Endothelial cell of umbilical vein (primary cell): ENCODE measurements around the gene SPRY1. TPM values are rescaled to one million over a fixed set of nuclear protein-coding genes. Genes with fewer than 3 reads are reported as not detected.

Experiments
- BruUV-seq: library from RNA; stranded (reverse); fragments of 400-500 nt; replicated peaks from 2 replicates; lab custom pipeline; 2021; lab: Mats Ljungman, UMichigan
- CTCF ChIA-PET: fragments of 300-600, 350-600 bp; sonication (Branson Sonifier 250); formaldehyde crosslinking; loops from one replicate; lab custom pipeline; 2021; ENCODE audit warnings: antibody characterized with exemption, inconsistent platforms; lab: Charles Lee
- POLR2A ChIA-PET: fragments of 300-600, 350-600 bp; sonication (Branson Sonifier 250); formaldehyde crosslinking; loops from one replicate; lab custom pipeline; 2021; ENCODE audit warnings: antibody characterized with exemption, inconsistent platforms; lab: Charles Lee
- DNase-seq: peaks from one replicate; pipeline ENCODE4 v3.0.0-alpha.2; 2011; ENCODE audit warnings: low read depth, low spot score
- FAIRE-seq: peaks from 2 replicates; lab custom pipeline; 2011; peaks lifted over from hg19 to GRCh38; lab: Jason Lieb, UNC
- H2AFZ ChIP-seq: 2 replicates; pipeline ENCODE4 v1.6.0; 2012; ENCODE audit warnings: low read depth, low read length, control low read depth, inconsistent platforms
- H3K27ac ChIP-seq: 2 replicates; pipeline ENCODE4 v1.5.1; 2011; ENCODE audit warnings: low read depth, mild to moderate bottlenecking, control low read depth, low read length, moderate library complexity; ENCODE audit not compliant: insufficient read depth
- H3K27me3 ChIP-seq, 2 experiments: 2 replicates each; pipeline versions ENCODE4 v1.6.0 to v1.6.1; 2011; ENCODE audit warnings: low read length in 2 of 2, mixed read lengths in 1 of 2; ENCODE audit not compliant: control insufficient read depth in 2 of 2, insufficient read depth in 2 of 2
- H3K36me3 ChIP-seq, 2 experiments: 2 replicates in 1 of 2; 3 replicates in 1 of 2; pipeline ENCODE4 v1.5.1; 2011; ENCODE audit warnings: low read length in 2 of 2, mild to moderate bottlenecking in 1 of 2, moderate library complexity in 1 of 2; ENCODE audit not compliant: control insufficient read depth in 2 of 2, insufficient read depth in 2 of 2; ENCODE audit errors: extremely low read depth in 1 of 2
- H3K4me1 ChIP-seq: 3 replicates; pipeline ENCODE4 v1.5.1; 2011; ENCODE audit warnings: mild to moderate bottlenecking, low read length; ENCODE audit not compliant: control insufficient read depth, insufficient read depth; ENCODE audit errors: extremely low read depth
- H3K4me2 ChIP-seq: 2 replicates; pipeline ENCODE4 v1.6.1; 2011; ENCODE audit warnings: low read length, control low read depth, mixed read lengths; ENCODE audit not compliant: insufficient read depth
- H3K4me3 ChIP-seq, 3 experiments: fragments of 200-600 bp in 1 of 3; sonication (generic), shearing (Covaris generic) in 1 of 3; replicated peaks in 1 of 3; 2 replicates each; pipeline ENCODE4 v1.5.1; 2011 to 2016; ENCODE audit warnings: control low read depth in 3 of 3, low read length in 3 of 3, mild to moderate bottlenecking in 2 of 3, inconsistent platforms in 1 of 3, low read depth in 1 of 3, moderate library complexity in 1 of 3; ENCODE audit not compliant: insufficient read depth in 1 of 3
- H3K79me2 ChIP-seq: 2 replicates; pipeline ENCODE4 v1.6.0; 2012; ENCODE audit warnings: low read length, inconsistent platforms; ENCODE audit not compliant: control insufficient read depth, insufficient read depth
- H3K9ac ChIP-seq: replicated peaks from 2 replicates; pipeline ENCODE3; 2011; ENCODE audit warnings: low read length, control low read depth; ENCODE audit not compliant: insufficient read depth; ENCODE audit errors: extremely low read depth
- H3K9me1 ChIP-seq: replicated peaks from 3 replicates; pipeline ENCODE4 v1.6.0; 2011; ENCODE audit warnings: mild to moderate bottlenecking, low read length; ENCODE audit not compliant: control insufficient read depth, insufficient read depth; ENCODE audit errors: extremely low read depth
- H3K9me3 ChIP-seq: replicated peaks from 2 replicates; pipeline ENCODE4 v1.5.1; 2012; ENCODE audit warnings: low read length, inconsistent platforms; ENCODE audit not compliant: control insufficient read depth, insufficient read depth
- H4K20me1 ChIP-seq: replicated peaks from 2 replicates; pipeline ENCODE3; 2011; ENCODE audit warnings: mild to moderate bottlenecking, low read length; ENCODE audit not compliant: control insufficient read depth, insufficient read depth; ENCODE audit errors: extremely low read depth
- EZH2 ChIP-seq: IDR thresholded peaks from 2 replicates; pipeline ENCODE4 v1.6.1; 2012; ENCODE audit warnings: borderline replicate concordance, low read depth, mild to moderate bottlenecking, moderate library complexity, low read length, inconsistent platforms; ENCODE audit not compliant: severe bottlenecking
- FOS ChIP-seq: IDR thresholded peaks from 2 replicates; pipeline ENCODE4 v1.6.1; 2011; ENCODE audit warnings: mild to moderate bottlenecking, low read length, moderate library complexity, borderline replicate concordance; ENCODE audit not compliant: insufficient read depth
- GATA2 ChIP-seq: IDR thresholded peaks from 2 replicates; pipeline ENCODE4 v1.7.0; 2011; ENCODE audit warnings: low read depth, mild to moderate bottlenecking, moderate library complexity, mixed read lengths, low read length; ENCODE audit not compliant: insufficient read length, insufficient read depth
- JUN ChIP-seq: IDR thresholded peaks from 2 replicates; pipeline ENCODE4 v1.6.1; 2011; ENCODE audit warnings: borderline replicate concordance, low read depth; ENCODE audit not compliant: insufficient read length, insufficient read depth
- MAX ChIP-seq: IDR thresholded peaks from 2 replicates; pipeline ENCODE4 v1.6.1; 2011; ENCODE audit not compliant: insufficient read depth, insufficient read length
- MYC ChIP-seq: IDR thresholded peaks from one replicate; pipeline ENCODE4 v1.6.1; 2011; ENCODE audit warnings: mild to moderate bottlenecking, low read depth, low read length
- POLR2A ChIP-seq: IDR thresholded peaks from 2 replicates; pipeline ENCODE4 v1.6.1; 2012; ENCODE audit warnings: low read depth, mild to moderate bottlenecking, control low read depth, low read length
- POLR2AphosphoS5 ChIP-seq: IDR thresholded peaks from 2 replicates; pipeline ENCODE4 v1.6.1; 2012; ENCODE audit warnings: low read depth, mild to moderate bottlenecking, control low read depth, low read length, moderate library complexity; ENCODE audit not compliant: insufficient read depth
- dilution Hi-C: fragments of 300-500 bp; cut with MboI; formaldehyde crosslinking; loops from one replicate; pipeline ENCODE4 v1.15.0; 2019; ENCODE audit warnings: low sequenced_read_pairs; ENCODE audit not compliant: extremely low pct_ligation_motif_present
- intact Hi-C: fragments of 100-400 bp; cut with micrococcal nuclease; formaldehyde crosslinking; loops from one replicate; pipeline ENCODE4 v1.10.0; 2022
- polyA plus RNA-seq, 4 experiments: library from polyadenylated mRNA; depleted of rRNA in 3 of 4; stranded (reverse) in 3 of 4; unstranded in 1 of 4; fragments of >200 nt; gene quantifications; 2 replicates each; pipeline versions ENCODE4 v1.2.1 to v1.2.3, GENCODE V29; 2011 to 2012; ENCODE audit warnings: missing spikeins in 1 of 4
- total RNA-seq: library from RNA; stranded (reverse); gene quantifications from 2 replicates; pipeline ENCODE4 v1.2.3, GENCODE V29; 2021
- TF ChIP-seq, protein P1 (sequence below), 2 donors: IDR thresholded peaks; 1 replicate in 1 of 2; 2 replicates in 1 of 2; pipeline ENCODE4 v1.5.1; 2011; ENCODE audit warnings: low read length in 2 of 2, mild to moderate bottlenecking in 2 of 2, moderate library complexity in 2 of 2, control low read depth in 1 of 2, inconsistent platforms in 1 of 2, low read depth in 1 of 2; ENCODE audit not compliant: insufficient read depth in 1 of 2; ENCODE audit errors: extremely low read depth in 1 of 2

Gene SPRY1
- total and polyA plus RNA-seq, 2 donors (not counting 3 experiments of a cell fraction or from before 2014, with no cell fraction given) = 14.1 to 43.7 TPM

GRCh38 chr4:123359449-123360315, 36.9 kb upstream of the SPRY1 start:
- no TSS peak for BruUV-seq
- intact Hi-C loops = no loop called here
- CTCF ChIA-PET = interaction anchor here (0.8 to 3.4 kb wide), 4 partner anchors 13 to 38 kb away, joined by 3 to 10 read pairs (median 4); partner anchors contain the start of gene SPRY1

More at GRCh38 chr4:123359449-123360315, 36.9 kb upstream of the SPRY1 start:
- dilution Hi-C loops = no loop called here
- Histone ChIP-seq H2AFZ (no peak overlapping the region), H3K4me1 (peaks cover 24% of the 10 kb centered on the region), H3K9me1 (no peaks in the 10 kb centered on the region), H3K27ac (no peak overlapping the region), H3K9me3 (no peaks in the 10 kb centered on the region), H3K4me3 (no peak overlapping the region), H3K79me2 (no peaks in the 10 kb centered on the region), H4K20me1 (no peaks in the 10 kb centered on the region), H3K4me2 (no peak overlapping the region), H3K9ac (no peak overlapping the region), H3K36me3 (no peaks in the 10 kb centered on the region), H3K27me3 (no peaks in the 10 kb centered on the region)
- no peak for DNase-seq
- TF ChIP-seq MYC = no peak
- no peak for TF ChIP-seq JUN
- no peak for TF ChIP-seq POLR2AphosphoS5
- TF ChIP-seq, protein P1, sequence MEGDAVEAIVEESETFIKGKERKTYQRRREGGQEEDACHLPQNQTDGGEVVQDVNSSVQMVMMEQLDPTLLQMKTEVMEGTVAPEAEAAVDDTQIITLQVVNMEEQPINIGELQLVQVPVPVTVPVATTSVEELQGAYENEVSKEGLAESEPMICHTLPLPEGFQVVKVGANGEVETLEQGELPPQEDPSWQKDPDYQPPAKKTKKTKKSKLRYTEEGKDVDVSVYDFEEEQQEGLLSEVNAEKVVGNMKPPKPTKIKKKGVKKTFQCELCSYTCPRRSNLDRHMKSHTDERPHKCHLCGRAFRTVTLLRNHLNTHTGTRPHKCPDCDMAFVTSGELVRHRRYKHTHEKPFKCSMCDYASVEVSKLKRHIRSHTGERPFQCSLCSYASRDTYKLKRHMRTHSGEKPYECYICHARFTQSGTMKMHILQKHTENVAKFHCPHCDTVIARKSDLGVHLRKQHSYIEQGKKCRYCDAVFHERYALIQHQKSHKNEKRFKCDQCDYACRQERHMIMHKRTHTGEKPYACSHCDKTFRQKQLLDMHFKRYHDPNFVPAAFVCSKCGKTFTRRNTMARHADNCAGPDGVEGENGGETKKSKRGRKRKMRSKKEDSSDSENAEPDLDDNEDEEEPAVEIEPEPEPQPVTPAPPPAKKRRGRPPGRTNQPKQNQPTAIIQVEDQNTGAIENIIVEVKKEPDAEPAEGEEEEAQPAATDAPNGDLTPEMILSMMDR (IDR thresholded peaks at IDR 0.05; ENCODE audit: extremely low read depth in 1 of 2, insufficient read depth in 1 of 2, low read depth in 1 of 2, low read length in 2 of 2) = no peak
- no peak for TF ChIP-seq POLR2A
- no peak for TF ChIP-seq GATA2
- no peak for TF ChIP-seq FOS
- TF ChIP-seq MAX = no peak
- TF ChIP-seq EZH2 = no peak
- FAIRE-seq = no peak
- POLR2A ChIA-PET = no interaction called here
